HFF-Myc (cell line): ENCODE data around the gene APEH.

Experiments used
- DNase-seq: peaks from one replicate; pipeline ENCODE4 v3.0.0-alpha.2; 2011; ENCODE audit warnings: low read depth; ENCODE audit errors: extremely low read depth
- H3K4me3 ChIP-seq: replicated peaks from 2 replicates; pipeline ENCODE4 v1.5.1; 2011; ENCODE audit warnings: low read depth, mild to moderate bottlenecking, control low read depth, low read length
- TF ChIP-seq, protein P1 (sequence below): IDR thresholded peaks from 2 replicates; pipeline ENCODE4 v1.5.1; 2012; ENCODE audit warnings: mild to moderate bottlenecking, low read depth, low read length, control low read depth; ENCODE audit errors: missing control alignments

APEH gene

DNA sequence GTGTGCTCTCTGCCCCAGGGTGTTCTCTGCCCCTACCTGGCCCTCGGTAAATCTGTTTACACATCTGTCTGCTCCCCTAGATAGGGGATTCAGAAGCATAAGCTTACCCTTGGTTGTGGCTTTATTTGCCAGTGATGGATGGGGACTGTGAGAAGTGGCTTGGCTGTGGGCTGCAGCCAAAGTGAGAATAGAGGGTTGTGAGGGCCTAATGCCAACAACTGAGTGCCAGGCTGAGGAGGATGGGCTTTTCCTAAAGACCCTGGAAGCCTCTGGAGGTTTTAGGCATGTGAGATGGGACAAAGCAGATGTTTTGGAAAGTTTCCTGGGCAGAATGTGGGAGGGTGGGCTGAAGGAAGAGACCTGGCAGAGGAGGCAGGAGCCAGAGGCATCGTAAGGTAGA lies 15.4 kb upstream of the APEH start:
- H3K4me3 ChIP-seq, result no peak overlapping the region
- TF ChIP-seq, protein P1, sequence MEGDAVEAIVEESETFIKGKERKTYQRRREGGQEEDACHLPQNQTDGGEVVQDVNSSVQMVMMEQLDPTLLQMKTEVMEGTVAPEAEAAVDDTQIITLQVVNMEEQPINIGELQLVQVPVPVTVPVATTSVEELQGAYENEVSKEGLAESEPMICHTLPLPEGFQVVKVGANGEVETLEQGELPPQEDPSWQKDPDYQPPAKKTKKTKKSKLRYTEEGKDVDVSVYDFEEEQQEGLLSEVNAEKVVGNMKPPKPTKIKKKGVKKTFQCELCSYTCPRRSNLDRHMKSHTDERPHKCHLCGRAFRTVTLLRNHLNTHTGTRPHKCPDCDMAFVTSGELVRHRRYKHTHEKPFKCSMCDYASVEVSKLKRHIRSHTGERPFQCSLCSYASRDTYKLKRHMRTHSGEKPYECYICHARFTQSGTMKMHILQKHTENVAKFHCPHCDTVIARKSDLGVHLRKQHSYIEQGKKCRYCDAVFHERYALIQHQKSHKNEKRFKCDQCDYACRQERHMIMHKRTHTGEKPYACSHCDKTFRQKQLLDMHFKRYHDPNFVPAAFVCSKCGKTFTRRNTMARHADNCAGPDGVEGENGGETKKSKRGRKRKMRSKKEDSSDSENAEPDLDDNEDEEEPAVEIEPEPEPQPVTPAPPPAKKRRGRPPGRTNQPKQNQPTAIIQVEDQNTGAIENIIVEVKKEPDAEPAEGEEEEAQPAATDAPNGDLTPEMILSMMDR, result no peak
- DNase-seq, result no peak

DNA sequence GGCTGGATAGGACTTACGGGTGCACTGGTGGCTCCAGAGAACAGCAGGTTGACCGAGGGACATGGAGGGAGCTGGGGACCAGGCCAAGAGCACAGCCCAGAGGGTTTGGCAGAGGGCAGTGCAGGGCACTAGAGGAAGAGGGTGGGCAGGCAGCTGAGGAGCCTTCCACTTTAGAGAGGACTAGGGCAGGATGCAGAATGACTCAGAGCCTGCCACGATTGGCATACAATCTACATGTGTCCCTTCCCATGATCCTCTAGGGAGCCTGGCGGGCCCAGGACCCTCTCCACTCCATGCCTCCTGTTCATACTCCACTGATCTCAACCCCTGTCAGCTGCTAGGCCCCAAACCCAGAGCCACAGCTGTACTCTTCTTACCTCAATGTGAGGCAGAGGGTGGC lies 14.4 kb upstream of the APEH start:
- no peak overlapping the region for H3K4me3 ChIP-seq
- TF ChIP-seq, protein P1, result no peak
- DNase-seq, result no peak

DNA sequence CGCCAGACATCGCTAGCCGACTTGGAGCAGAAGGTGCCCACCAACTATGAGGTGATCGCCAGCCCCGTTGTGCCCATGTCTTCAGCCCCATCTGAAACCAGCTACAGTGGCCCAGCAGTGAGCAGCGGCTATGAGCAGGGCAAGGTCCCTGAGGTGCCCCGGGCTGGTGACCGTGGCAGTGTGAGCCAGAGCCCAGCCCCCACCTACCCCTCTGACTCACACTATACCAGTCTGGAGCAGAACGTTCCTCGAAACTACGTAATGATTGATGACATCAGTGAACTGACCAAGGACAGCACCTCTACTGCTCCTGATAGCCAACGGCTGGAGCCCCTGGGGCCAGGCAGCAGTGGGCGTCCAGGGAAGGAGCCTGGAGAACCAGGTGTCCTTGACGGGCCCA lies 12.9 kb upstream of the APEH start:
- H3K4me3 ChIP-seq, result no peak overlapping the region
- no peak for DNase-seq
- TF ChIP-seq, protein P1, result no peak

DNA sequence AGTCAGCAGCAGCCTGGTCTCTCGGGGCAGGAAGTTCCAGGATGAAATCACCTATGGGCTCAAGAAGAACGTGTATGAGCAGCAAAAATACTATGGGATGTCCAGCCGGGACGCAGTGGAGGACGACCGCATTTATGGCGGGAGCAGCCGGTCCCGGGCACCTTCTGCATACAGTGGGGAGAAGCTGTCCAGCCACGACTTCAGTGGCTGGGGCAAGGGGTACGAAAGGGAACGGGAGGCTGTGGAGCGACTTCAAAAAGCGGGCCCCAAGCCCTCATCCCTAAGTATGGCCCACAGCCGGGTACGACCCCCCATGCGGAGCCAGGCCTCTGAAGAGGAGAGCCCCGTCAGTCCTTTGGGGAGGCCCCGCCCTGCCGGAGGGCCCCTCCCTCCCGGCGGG lies 12.1 kb upstream of the APEH start:
- H3K4me3 ChIP-seq, result no peak overlapping the region
- TF ChIP-seq, protein P1, result no peak
- DNase-seq, result no peak

DNA sequence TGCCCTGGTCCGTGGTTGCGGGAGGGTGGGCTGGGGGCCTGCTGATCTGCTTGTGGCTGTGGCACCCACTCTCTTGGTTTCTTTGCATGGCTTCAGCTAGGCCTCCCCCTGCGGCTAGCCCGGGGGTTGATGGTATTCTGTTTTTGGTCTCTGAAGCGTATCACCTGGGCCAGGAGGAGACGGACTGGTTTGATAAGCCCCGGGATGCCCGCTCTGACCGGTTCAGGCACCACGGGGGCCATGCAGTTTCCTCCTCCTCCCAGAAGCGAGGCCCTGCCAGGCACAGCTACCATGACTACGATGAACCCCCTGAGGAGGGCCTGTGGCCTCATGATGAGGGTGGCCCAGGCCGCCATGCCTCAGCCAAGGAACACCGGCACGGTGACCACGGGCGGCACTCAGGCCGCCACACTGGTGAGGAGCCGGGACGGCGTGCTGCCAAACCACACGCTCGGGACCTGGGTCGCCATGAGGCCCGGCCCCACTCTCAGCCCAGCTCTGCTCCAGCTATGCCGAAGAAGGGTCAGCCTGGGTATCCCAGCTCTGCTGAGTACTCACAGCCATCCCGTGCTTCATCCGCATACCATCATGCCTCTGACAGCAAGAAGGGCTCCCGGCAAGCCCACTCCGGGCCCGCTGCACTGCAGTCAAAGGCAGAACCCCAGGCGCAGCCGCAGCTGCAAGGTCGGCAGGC lies 11.3 kb upstream of the APEH start:
- TF ChIP-seq, protein P1, result no peak
- DNase-seq, result no peak
- no peak overlapping the region for H3K4me3 ChIP-seq

DNA sequence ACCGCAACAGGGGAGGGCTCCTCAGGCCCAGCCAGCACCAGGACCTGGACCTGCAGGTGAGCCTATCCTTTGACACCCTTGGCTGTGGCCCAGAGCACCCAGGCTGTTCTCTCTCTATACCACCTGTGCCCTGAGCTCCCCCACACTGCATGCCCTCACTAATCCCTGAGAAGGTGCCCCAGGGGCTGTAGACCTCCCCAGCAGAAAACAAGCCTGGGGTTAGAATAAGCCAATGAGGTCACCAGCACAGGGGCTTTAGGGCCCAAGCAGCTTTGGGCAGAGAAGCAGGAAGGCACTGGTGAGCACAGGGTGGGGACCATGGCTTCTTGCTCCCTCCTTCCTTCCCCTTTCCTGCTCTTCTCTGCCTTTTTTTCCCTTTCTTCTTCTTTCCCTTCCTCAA lies 10.3 kb upstream of the APEH start:
- TF ChIP-seq, protein P1, result no peak
- H3K4me3 ChIP-seq, result no peak overlapping the region
- no peak for DNase-seq

DNA sequence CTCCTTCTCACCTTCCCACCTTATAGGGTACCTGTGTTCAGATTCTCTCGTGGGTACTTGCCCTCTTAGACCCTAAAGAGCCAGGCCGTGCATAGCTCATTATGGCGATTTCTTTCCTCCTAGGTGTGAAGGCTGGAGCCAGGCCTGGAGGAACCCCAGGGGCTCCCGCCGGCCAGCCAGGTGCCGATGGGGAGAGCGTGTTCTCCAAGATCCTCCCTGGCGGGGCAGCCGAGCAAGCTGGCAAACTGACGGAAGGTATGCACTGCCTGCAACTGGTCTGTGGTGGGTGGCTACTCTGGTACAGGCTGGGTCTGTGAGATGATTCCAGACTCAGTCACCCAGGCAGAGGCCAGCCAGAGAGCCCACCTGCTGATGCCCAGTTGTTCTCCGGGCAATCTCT lies 9.9 kb upstream of the APEH start:
- DNase-seq, result no peak
- H3K4me3 ChIP-seq, result no peak overlapping the region
- TF ChIP-seq, protein P1, result no peak
